ENCODE measurements around the gene CHI3L1. TPM values are rescaled to one million over a fixed set of nuclear protein-coding genes. Genes with fewer than 3 reads are reported as not detected.

Gene CHI3L1
- total RNA-seq, 2 donors from 2014 or later = 5.4 to 8.2 TPM

- H3K27me3 ChIP-seq = no peaks in the 10 kb centered on the region
- DNase-seq (no peak), ATAC-seq (no peak)
- no peaks in the 10 kb centered on the region for H3K9me3 ChIP-seq
- intact Hi-C loops (cut with DNase I) = no loop called here
- 47 to 56% methylated on average over 7 of the region's 9 CpGs for WGBS, 2 donors
- TF ChIP-seq POLR2A (IDR thresholded peaks at IDR 0.05) = no peak
- TF ChIP-seq, protein P1, sequence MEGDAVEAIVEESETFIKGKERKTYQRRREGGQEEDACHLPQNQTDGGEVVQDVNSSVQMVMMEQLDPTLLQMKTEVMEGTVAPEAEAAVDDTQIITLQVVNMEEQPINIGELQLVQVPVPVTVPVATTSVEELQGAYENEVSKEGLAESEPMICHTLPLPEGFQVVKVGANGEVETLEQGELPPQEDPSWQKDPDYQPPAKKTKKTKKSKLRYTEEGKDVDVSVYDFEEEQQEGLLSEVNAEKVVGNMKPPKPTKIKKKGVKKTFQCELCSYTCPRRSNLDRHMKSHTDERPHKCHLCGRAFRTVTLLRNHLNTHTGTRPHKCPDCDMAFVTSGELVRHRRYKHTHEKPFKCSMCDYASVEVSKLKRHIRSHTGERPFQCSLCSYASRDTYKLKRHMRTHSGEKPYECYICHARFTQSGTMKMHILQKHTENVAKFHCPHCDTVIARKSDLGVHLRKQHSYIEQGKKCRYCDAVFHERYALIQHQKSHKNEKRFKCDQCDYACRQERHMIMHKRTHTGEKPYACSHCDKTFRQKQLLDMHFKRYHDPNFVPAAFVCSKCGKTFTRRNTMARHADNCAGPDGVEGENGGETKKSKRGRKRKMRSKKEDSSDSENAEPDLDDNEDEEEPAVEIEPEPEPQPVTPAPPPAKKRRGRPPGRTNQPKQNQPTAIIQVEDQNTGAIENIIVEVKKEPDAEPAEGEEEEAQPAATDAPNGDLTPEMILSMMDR (IDR thresholded peaks at IDR 0.05) = no peak
- H3K4me1 ChIP-seq = peaks cover 23% of the 10 kb centered on the region
- no peak overlapping the region for H3K4me3 ChIP-seq
- H3K27ac ChIP-seq = no peak overlapping the region
- no peaks in the 10 kb centered on the region for H3K36me3 ChIP-seq (replicated peaks in 1 of 2; ENCODE audit: insufficient read depth in 1 of 2, low read depth in 2 of 2)
Observed at GRCh38 chr1:203177470-203178039, 8.9 kb downstream of the CHI3L1 start.

DNA sequence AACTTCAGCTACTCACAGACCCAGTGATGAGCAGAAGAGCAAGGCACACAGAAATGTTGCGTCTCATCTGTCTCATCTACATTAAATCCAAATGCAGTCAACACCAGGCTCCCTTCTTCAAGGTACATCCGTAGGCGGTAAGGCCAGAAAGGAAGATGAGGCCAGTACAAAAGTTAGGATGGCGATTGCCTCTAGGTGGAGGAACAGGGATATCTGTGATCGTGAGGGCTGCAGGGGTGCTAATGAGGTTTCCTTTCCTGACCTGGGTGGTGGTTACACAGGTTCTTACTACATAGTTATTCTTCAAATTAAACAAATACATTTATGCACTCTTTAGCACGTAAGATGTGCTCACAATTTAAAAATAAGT is 9.5 kb downstream of the CHI3L1 start:
- no peak for DNase-seq
- ATAC-seq = no peak
- TF ChIP-seq, protein P1 (IDR thresholded peaks at IDR 0.05) = no peak
- TF ChIP-seq POLR2A (IDR thresholded peaks at IDR 0.05) = no peak
- intact Hi-C loops (cut with DNase I) = no loop called here
- Histone ChIP-seq H3K9me3 (no peaks in the 10 kb centered on the region), H3K4me3 (no peak overlapping the region), H3K4me1 (peaks cover 26% of the 10 kb centered on the region), H3K27me3 (no peaks in the 10 kb centered on the region), H3K36me3 (replicated peaks in 1 of 2; ENCODE audit: insufficient read depth in 1 of 2, low read depth in 2 of 2) (no peaks in the 10 kb centered on the region), H3K27ac (no peak overlapping the region)
- WGBS, 2 donors = 79 to 87% methylated on average over 6 of the region's 6 CpGs

GRCh38 chr1:203176273-203177035 is 10.1 kb downstream of the CHI3L1 start:
- no peak overlapping the region for H3K27ac ChIP-seq
- intact Hi-C loops (cut with DNase I) = no loop called here

GRCh38 chr1:203175827-203176241 is 10.7 kb downstream of the CHI3L1 start:
- ATAC-seq = no peak
- TF ChIP-seq, protein P1 (IDR thresholded peaks at IDR 0.05) = no peak
- TF ChIP-seq POLR2A (IDR thresholded peaks at IDR 0.05) = no peak
- H3K27me3 ChIP-seq = no peaks in the 10 kb centered on the region
- DNase-seq = peak in 3 of 4 donors; percentile 30 to 54 (median 35)
- H3K4me3 ChIP-seq = no peak overlapping the region
- H3K4me1 ChIP-seq = peaks cover 26% of the 10 kb centered on the region
- H3K27ac ChIP-seq = no peak overlapping the region
- H3K9me3 ChIP-seq = no peaks in the 10 kb centered on the region
- no peaks in the 10 kb centered on the region for H3K36me3 ChIP-seq (replicated peaks in 1 of 2; ENCODE audit: insufficient read depth in 1 of 2, low read depth in 2 of 2)
- intact Hi-C loops (cut with DNase I) = no loop called here
- 44 to 88% methylated on average over 4 to 9 of the region's 9 CpGs for WGBS, 2 donors

More at GRCh38 chr1:203176273-203177035, 10.1 kb downstream of the CHI3L1 start:
- no peak overlapping the region for H3K4me3 ChIP-seq
- peaks cover 26% of the 10 kb centered on the region for H3K4me1 ChIP-seq
- no peaks in the 10 kb centered on the region for H3K27me3 ChIP-seq
- H3K9me3 ChIP-seq = no peaks in the 10 kb centered on the region
- TF ChIP-seq POLR2A (IDR thresholded peaks at IDR 0.05) = no peak
- TF ChIP-seq, protein P1 (IDR thresholded peaks at IDR 0.05) = no peak
- 75 to 80% methylated on average over 8 to 9 of the region's 9 CpGs for WGBS, 2 donors
- DNase-seq = no peak
- ATAC-seq = no peak
- no peaks in the 10 kb centered on the region for H3K36me3 ChIP-seq (replicated peaks in 1 of 2; ENCODE audit: insufficient read depth in 1 of 2, low read depth in 2 of 2)
